Nephron (organoid): ENCODE results near the gene CACNA1C.
A peak's percentile ranks its signal among the peaks of the same experiment; 100 is the strongest.

ENCODE experiments used
- H3K27ac Mint-ChIP-seq, 3 experiments: 2 replicates each; pipeline ENCODE4 v1.8.0; 2020; ENCODE audit warnings: mixed read lengths in 3 of 3, mild to moderate bottlenecking in 2 of 3, moderate library complexity in 1 of 3
- H3K27me3 Mint-ChIP-seq: 2 replicates; pipeline ENCODE4 v1.8.0; 2021; ENCODE audit warnings: low read depth, mild to moderate bottlenecking, moderate library complexity, mixed read lengths
- H3K36me3 Mint-ChIP-seq: 2 replicates; pipeline ENCODE4 v1.8.0; 2020; ENCODE audit warnings: low read depth, mixed read lengths
- H3K4me1 Mint-ChIP-seq: 2 replicates; pipeline ENCODE4 v1.8.0; 2020; ENCODE audit warnings: mixed read lengths
- H3K4me3 Mint-ChIP-seq, 3 experiments: 2 replicates each; pipeline ENCODE4 v1.8.0; 2020; ENCODE audit warnings: mild to moderate bottlenecking in 3 of 3, mixed read lengths in 3 of 3, moderate library complexity in 2 of 3
- H3K9me3 Mint-ChIP-seq: 2 replicates; pipeline ENCODE4 v1.8.0; 2020; ENCODE audit warnings: mixed read lengths
- TF ChIP-seq, protein P1 (sequence below), 3 experiments: fragments of 200-600 bp; sonication (generic); IDR thresholded peaks; one replicate each; pipeline ENCODE4 v1.5.0; 2021; ENCODE audit warnings: antibody characterized with exemption in 3 of 3; ENCODE audit not compliant: unreplicated experiment in 3 of 3

The CACNA1C gene

GRCh38 chr12:2058837-2059236 lies 6.0 kb downstream of the CACNA1C start:
- Mint-ChIP-seq H3K27ac (no peak overlapping the region), H3K36me3 (no peaks in the 10 kb centered on the region), H3K4me1 (peaks cover 35% of the 10 kb centered on the region), H3K27me3 (peaks cover 51% of the 10 kb centered on the region), H3K9me3 (no peaks in the 10 kb centered on the region), H3K4me3 (no peak overlapping the region)
- TF ChIP-seq, protein P1, sequence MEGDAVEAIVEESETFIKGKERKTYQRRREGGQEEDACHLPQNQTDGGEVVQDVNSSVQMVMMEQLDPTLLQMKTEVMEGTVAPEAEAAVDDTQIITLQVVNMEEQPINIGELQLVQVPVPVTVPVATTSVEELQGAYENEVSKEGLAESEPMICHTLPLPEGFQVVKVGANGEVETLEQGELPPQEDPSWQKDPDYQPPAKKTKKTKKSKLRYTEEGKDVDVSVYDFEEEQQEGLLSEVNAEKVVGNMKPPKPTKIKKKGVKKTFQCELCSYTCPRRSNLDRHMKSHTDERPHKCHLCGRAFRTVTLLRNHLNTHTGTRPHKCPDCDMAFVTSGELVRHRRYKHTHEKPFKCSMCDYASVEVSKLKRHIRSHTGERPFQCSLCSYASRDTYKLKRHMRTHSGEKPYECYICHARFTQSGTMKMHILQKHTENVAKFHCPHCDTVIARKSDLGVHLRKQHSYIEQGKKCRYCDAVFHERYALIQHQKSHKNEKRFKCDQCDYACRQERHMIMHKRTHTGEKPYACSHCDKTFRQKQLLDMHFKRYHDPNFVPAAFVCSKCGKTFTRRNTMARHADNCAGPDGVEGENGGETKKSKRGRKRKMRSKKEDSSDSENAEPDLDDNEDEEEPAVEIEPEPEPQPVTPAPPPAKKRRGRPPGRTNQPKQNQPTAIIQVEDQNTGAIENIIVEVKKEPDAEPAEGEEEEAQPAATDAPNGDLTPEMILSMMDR (IDR thresholded peaks at IDR 0.05; ENCODE audit: unreplicated experiment in 3 of 3): no peak

DNA sequence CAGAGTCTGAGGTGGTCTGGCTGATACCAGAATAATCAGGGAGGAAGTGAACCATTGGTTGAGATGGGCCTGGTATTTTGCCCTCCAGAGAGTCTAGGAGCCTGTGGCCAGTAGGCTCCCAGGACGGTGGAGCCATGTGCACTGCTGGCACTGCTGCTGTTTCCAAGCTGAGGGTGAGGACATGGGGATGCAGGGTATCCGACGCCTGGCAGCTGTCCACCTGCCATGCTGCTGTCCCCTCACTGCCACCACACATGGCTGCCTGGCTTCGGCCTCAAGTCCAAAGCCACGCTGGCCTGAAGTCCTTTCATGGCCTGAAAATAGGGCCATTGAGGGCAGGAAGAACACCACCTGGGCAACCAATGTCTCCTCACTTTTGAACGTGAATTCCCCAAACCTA lies 8.6 kb downstream of the CACNA1C start:
- Mint-ChIP-seq H3K9me3 (peaks cover 4% of the 10 kb centered on the region), H3K36me3 (no peaks in the 10 kb centered on the region), H3K27ac (no peak overlapping the region), H3K27me3 (peaks cover 32% of the 10 kb centered on the region), H3K4me3 (no peak overlapping the region), H3K4me1 (peaks cover 18% of the 10 kb centered on the region)
- TF ChIP-seq, protein P1 (IDR thresholded peaks at IDR 0.05; ENCODE audit: unreplicated experiment in 3 of 3): no peak

GRCh38 chr12:2064071-2064507 lies 11.3 kb downstream of the CACNA1C start:
- Mint-ChIP-seq H3K9me3 (peaks cover 13% of the 10 kb centered on the region), H3K36me3 (peaks cover 4% of the 10 kb centered on the region), H3K4me1 (no peaks in the 10 kb centered on the region), H3K4me3 (no peak overlapping the region), H3K27ac (peak overlapping the region in 1 of 3 experiments; percentile 31), H3K27me3 (peaks cover 15% of the 10 kb centered on the region)
- TF ChIP-seq, protein P1 (IDR thresholded peaks at IDR 0.05; ENCODE audit: unreplicated experiment in 3 of 3): no peak

DNA sequence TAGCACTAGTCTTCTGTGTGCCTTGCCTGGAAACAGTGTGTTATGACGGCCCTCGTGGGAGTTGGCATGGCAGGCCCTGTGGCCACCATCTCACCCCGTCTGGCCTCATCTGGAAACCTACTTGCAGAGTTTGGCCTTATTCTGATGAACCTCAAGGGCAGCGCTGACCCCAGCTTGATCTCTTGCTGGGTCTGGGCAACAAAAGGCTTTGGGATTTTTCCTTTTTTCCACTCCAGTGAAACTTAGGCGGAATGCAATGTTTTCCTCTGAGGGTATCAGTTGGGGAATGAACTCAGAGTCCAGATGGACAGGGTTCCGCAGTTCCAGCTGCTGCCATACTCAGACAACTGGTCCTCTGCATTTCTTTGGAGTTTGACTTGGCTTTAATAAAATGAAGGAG lies 15.9 kb downstream of the CACNA1C start:
- H3K36me3 Mint-ChIP-seq: peaks cover 22% of the 10 kb centered on the region
- peaks cover 36% of the 10 kb centered on the region for H3K9me3 Mint-ChIP-seq
- H3K4me1 Mint-ChIP-seq: no peaks in the 10 kb centered on the region

DNA sequence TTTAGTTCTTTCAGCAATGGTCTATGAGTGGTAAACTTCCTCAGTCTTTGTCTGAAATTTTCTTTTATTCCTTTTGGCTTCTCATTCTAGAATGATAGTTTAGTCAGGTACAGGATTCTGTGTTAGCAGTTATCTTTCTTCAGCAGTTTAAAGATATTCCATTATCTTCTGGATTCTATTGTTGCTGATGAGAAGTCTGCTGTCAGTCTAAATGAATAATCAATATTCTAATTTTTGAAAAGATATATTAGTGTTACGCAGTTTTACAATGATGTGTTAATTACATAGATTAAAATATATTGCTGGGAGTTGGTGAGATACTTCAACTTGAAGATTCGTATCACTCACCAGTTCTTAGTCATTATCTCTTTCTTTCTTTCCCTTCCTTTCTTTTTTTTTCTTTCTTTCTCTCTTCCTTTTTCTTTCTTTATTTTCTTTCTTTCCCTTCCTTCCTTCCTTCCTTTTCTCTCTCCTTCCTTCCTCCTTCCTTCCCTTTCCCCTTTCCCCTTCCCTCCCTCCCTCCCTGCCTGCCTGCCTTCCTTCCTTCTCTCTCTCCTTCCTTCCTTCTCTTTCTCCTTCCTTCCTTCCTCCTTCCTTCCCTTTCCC lies 17.8 kb downstream of the CACNA1C start:
- TF ChIP-seq, protein P1 (IDR thresholded peaks at IDR 0.05; ENCODE audit: unreplicated experiment in 3 of 3): no peak
- H3K36me3 Mint-ChIP-seq: peaks cover 22% of the 10 kb centered on the region
- peaks cover 36% of the 10 kb centered on the region for H3K9me3 Mint-ChIP-seq
- peaks cover 2% of the 10 kb centered on the region for H3K4me1 Mint-ChIP-seq
- H3K4me3 Mint-ChIP-seq: no peak overlapping the region
- H3K27me3 Mint-ChIP-seq: peaks cover 6% of the 10 kb centered on the region
- no peak overlapping the region for H3K27ac Mint-ChIP-seq

More for the DNA sequence above, 15.9 kb downstream of the CACNA1C start:
- H3K27me3 Mint-ChIP-seq: peaks cover 10% of the 10 kb centered on the region
- H3K4me3 Mint-ChIP-seq: no peak overlapping the region
- TF ChIP-seq, protein P1 (IDR thresholded peaks at IDR 0.05; ENCODE audit: unreplicated experiment in 3 of 3): no peak
- no peak overlapping the region for H3K27ac Mint-ChIP-seq

DNA sequence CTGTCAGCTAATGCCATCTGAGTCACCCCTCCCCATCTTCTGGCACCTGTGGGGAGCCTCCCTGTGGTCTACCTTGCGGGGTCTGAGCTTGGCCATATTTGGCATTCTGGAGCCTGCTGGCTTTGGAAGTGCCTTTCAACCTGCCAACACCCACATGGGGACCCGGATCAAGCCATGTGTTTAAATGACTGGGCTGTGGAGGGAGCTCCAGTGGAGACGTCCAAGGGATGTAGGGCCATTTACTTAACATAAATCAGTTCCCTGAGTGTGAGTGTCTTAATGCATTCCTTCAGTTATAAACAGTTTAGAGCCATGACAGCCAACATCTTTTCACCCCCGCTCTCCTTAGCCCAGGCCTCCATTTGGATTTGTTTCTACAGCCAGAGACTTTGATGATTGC lies 22.0 kb downstream of the CACNA1C start:
- peak overlapping the region in 2 of 3 experiments; percentile 44 to 78 for H3K27ac Mint-ChIP-seq
- peaks cover 31% of the 10 kb centered on the region for H3K36me3 Mint-ChIP-seq
- no peaks in the 10 kb centered on the region for H3K27me3 Mint-ChIP-seq
- TF ChIP-seq, protein P1 (IDR thresholded peaks at IDR 0.05; ENCODE audit: unreplicated experiment in 3 of 3): no peak
- H3K4me1 Mint-ChIP-seq: peaks cover 11% of the 10 kb centered on the region
- peaks cover 31% of the 10 kb centered on the region for H3K9me3 Mint-ChIP-seq
- no peak overlapping the region for H3K4me3 Mint-ChIP-seq
